HG03575 (cell line): ENCODE measurements around the gene IGF1R.

Experiments
- ATAC-seq: cut with Tn5 transposase; IDR thresholded peaks from one replicate; pipeline ENCODE4 v1.9.1; 2021; ENCODE audit not compliant: unreplicated experiment, insufficient number of reproducible peaks, low FRiP score; ENCODE audit errors: extremely low read depth

Gene IGF1R

GRCh38 chr15:98698792-98699191, 50.5 kb downstream of the IGF1R start:
- no peak for ATAC-seq

GRCh38 chr15:98699591-98700424, 51.5 kb downstream of the IGF1R start:
- no peak for ATAC-seq

GRCh38 chr15:98700519-98700918, 52.2 kb downstream of the IGF1R start:
- no peak for ATAC-seq

- ATAC-seq, result no peak
Observed at GRCh38 chr15:98703126-98703685, 54.9 kb downstream of the IGF1R start.

- ATAC-seq, result no peak
Observed at GRCh38 chr15:98705070-98705469, 56.7 kb downstream of the IGF1R start.

- no peak for ATAC-seq
Observed at GRCh38 chr15:98706387-98706786, 58.0 kb downstream of the IGF1R start.

- no peak for ATAC-seq
Observed at GRCh38 chr15:98706986-98707385, 58.6 kb downstream of the IGF1R start.

GRCh38 chr15:98708037-98708590, 59.8 kb downstream of the IGF1R start:
- no peak for ATAC-seq

- ATAC-seq, result no peak
Observed at GRCh38 chr15:98711810-98712209, 63.5 kb downstream of the IGF1R start.

GRCh38 chr15:98712845-98713584, 64.7 kb downstream of the IGF1R start:
- ATAC-seq, result no peak

- ATAC-seq, result no peak
Observed at GRCh38 chr15:98713585-98714001, 65.3 kb downstream of the IGF1R start.

GRCh38 chr15:98714922-98715321, 66.6 kb downstream of the IGF1R start:
- ATAC-seq, result no peak

- no peak for ATAC-seq
Observed at GRCh38 chr15:98715401-98715800, 67.1 kb downstream of the IGF1R start.

GRCh38 chr15:98715890-98716443, 67.6 kb downstream of the IGF1R start:
- no peak for ATAC-seq

- ATAC-seq, result no peak
Observed at GRCh38 chr15:98717371-98717770, 69.0 kb downstream of the IGF1R start.

- ATAC-seq, result no peak
Observed at GRCh38 chr15:98717942-98718341, 69.6 kb downstream of the IGF1R start.

- no peak for ATAC-seq
Observed at GRCh38 chr15:98718426-98719136, 70.2 kb downstream of the IGF1R start.

- no peak for ATAC-seq
Observed at GRCh38 chr15:98719137-98719740, 70.9 kb downstream of the IGF1R start.
